Astrocyte of the hippocampus (primary cell): Measurements from ENCODE around the gene CPA4.
A peak's percentile ranks its signal among the peaks of the same experiment; 100 is the strongest.
"Not testable (repeated sequence)": the region's sequence is repeated elsewhere in the genome, so short reads cannot be mapped to it uniquely, and the experiment has no call there.

Experiments used
- DNase-seq: peaks from one replicate; pipeline ENCODE4 v3.0.0; 2011; ENCODE audit warnings: low read depth, low spot score

Gene CPA4

GRCh38 chr7:130292682-130293257 lies at the start of gene CPA4:
TSS of gene CPA4 (plus strand) at chr7:130293161. CDS start at chr7:130293181, 20 bp downstream.
- DNase-seq, result peak; percentile 88

GRCh38 chr7:130243486-130243885 lies 49.5 kb upstream of the CPA4 start:
- peak; percentile 11 for DNase-seq

- DNase-seq, result not testable (repeated sequence)
Observed at GRCh38 chr7:130246491-130246890, 46.5 kb upstream of the CPA4 start.

GRCh38 chr7:130248842-130249241 lies 44.1 kb upstream of the CPA4 start:
- DNase-seq, result not testable (repeated sequence)

- not testable (repeated sequence) for DNase-seq
Observed at GRCh38 chr7:130249626-130250025, 43.3 kb upstream of the CPA4 start.

- DNase-seq, result no peak
Observed at GRCh38 chr7:130254555-130254954, 38.4 kb upstream of the CPA4 start.

- DNase-seq, result no peak
Observed at GRCh38 chr7:130256704-130257103, 36.3 kb upstream of the CPA4 start.

GRCh38 chr7:130258494-130259078 lies 34.4 kb upstream of the CPA4 start:
- no peak for DNase-seq

GRCh38 chr7:130262448-130262847 lies 30.5 kb upstream of the CPA4 start:
- no peak for DNase-seq

GRCh38 chr7:130263130-130263529 lies 29.8 kb upstream of the CPA4 start:
- DNase-seq, result no peak

- DNase-seq, result no peak
Observed at GRCh38 chr7:130266258-130266960, 26.6 kb upstream of the CPA4 start, which contains the start of gene CPA2. TSS of gene CPA2 (plus strand) at chr7:130266863. CDS start at chr7:130266882, 19 bp downstream.

GRCh38 chr7:130266961-130267321 lies 26.0 kb upstream of the CPA4 start:
- DNase-seq, result no peak

GRCh38 chr7:130268463-130269317 lies 24.3 kb upstream of the CPA4 start:
- DNase-seq, result no peak

GRCh38 chr7:130269318-130269694 lies 23.7 kb upstream of the CPA4 start:
- DNase-seq, result no peak

- DNase-seq, result no peak
Observed at GRCh38 chr7:130270947-130271800, 21.8 kb upstream of the CPA4 start.

- no peak for DNase-seq
Observed at GRCh38 chr7:130272381-130273080, 20.4 kb upstream of the CPA4 start.

GRCh38 chr7:130273081-130273932 lies 19.7 kb upstream of the CPA4 start:
- peak; percentile 81 for DNase-seq

- peak; percentile 33 for DNase-seq
Observed at GRCh38 chr7:130273933-130274255, 19.1 kb upstream of the CPA4 start.

- no peak for DNase-seq
Observed at GRCh38 chr7:130274296-130274695, 18.7 kb upstream of the CPA4 start.
